GM18951 (cell line): ENCODE data around the gene PCIF1.

ENCODE experiments used
- POLR2A ChIP-seq: IDR thresholded peaks from 4 replicates; pipeline ENCODE4 v1.6.1; 2011; ENCODE audit warnings: mild to moderate bottlenecking; ENCODE audit not compliant: insufficient read length, insufficient read depth; ENCODE audit errors: extremely low read depth
- in situ Hi-C: fragments of 300-500 bp; cut with MboI; formaldehyde crosslinking; loops from one replicate; pipeline ENCODE4 v1.12.0; 2022; ENCODE audit warnings: low sequenced_read_pairs, mixed read lengths, inconsistent platforms; ENCODE audit not compliant: unreplicated experiment

PCIF1 gene

GRCh38 chr20:45965169-45966002, 30.9 kb downstream of the PCIF1 start:
- in situ Hi-C loops: no loop called here

DNA sequence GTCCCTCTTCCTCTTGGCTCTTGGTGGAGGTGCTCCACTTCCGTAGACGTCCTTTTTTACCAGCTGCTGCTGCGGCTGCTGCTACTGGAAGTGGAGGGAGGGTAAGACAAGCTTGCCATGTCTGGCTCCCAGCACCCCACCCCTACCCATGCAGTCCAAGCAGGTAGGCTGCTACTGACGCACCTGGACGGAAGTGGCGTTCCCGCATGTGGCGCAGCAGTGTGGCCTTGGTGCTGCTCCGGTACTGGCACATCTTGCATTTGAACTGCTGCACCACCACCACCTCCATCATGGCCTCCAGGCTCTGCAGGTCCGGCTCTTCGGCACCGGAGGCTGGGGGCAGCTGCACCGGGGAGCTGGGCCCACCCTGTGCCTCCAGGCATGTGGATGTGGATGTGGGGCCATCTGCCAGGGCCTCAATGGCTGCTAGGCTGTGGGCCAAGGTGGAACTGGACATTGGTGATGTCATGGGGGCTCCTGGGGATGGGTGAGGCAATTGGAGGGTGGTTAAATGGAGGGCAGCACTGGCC, 33.1 kb downstream of the PCIF1 start:
- in situ Hi-C loops: no loop called here
- TF ChIP-seq POLR2A: no peak

More at GRCh38 chr20:45965169-45966002, 30.9 kb downstream of the PCIF1 start:
- no peak for TF ChIP-seq POLR2A

DNA sequence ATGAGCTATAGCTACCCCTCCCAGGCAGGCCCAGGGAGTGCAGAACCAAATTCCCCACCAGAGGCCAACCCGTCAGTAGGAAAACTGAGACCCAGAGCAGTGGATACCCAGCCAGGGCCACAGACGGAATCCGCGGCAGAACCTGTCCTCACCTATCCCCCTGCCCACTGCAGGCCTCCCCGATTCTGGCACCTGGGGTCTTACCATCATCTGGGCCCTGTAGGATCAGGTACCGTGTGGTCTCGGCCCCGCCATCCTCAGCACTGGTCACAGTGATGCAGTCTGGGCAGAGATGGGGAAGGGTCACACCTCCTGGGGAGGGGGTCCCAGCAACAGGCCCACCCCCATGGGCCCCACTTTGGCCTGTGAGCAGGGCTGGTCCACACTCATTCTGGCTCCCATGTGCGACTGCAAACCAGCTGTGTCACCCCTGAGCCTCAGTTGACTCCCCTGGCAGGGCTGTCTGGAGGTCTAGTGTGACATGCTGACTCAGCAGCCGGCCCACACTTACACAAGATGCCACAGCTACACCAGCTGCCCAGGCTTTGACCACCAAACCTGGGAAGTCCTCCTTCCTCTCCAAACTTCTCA, 33.7 kb downstream of the PCIF1 start:
- TF ChIP-seq POLR2A: no peak
- in situ Hi-C loops: no loop called here

DNA sequence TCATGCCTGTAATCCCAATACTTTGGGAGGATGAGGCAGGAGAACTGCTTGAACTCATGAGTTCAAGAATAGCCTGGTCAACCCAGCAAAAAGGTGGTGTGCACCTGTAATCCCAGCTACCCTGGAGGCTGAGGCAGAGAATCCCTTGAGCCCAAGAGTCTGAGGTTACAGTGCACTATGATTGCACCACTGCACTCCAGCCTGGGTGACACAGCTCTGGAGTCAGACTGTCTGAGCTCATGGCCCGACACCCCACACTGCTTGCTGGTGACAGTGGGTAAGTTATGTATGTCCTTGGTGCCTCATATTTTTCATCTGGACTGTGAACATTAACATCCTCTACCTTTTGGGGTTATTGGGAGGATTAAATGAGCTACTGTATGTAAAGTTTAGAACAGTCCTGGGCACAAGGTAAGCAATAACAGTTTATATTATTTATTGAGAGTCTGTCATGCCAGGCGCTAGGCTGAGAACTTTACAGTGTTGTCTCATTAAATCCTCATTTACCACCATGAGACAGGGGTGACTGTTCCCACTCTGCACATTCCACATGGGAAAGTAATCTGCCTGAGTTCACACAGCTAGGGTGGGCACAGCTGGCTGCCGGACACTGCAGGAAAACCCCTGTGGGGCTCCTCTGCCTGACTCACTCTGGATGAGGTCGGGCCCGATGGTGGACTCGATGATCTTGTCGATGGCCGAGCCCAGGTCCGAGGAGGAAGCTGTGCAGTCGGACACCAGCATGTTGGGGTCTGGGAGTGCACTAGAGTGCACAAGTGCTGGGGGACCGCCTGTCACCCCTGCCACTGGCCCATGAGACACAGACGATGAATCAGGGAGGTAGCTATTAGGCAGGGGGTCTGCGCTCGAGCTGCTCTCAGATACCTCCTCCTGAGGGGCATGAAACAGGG, 34.6 kb downstream of the PCIF1 start:
- in situ Hi-C loops: no loop called here
- TF ChIP-seq POLR2A: no peak

DNA sequence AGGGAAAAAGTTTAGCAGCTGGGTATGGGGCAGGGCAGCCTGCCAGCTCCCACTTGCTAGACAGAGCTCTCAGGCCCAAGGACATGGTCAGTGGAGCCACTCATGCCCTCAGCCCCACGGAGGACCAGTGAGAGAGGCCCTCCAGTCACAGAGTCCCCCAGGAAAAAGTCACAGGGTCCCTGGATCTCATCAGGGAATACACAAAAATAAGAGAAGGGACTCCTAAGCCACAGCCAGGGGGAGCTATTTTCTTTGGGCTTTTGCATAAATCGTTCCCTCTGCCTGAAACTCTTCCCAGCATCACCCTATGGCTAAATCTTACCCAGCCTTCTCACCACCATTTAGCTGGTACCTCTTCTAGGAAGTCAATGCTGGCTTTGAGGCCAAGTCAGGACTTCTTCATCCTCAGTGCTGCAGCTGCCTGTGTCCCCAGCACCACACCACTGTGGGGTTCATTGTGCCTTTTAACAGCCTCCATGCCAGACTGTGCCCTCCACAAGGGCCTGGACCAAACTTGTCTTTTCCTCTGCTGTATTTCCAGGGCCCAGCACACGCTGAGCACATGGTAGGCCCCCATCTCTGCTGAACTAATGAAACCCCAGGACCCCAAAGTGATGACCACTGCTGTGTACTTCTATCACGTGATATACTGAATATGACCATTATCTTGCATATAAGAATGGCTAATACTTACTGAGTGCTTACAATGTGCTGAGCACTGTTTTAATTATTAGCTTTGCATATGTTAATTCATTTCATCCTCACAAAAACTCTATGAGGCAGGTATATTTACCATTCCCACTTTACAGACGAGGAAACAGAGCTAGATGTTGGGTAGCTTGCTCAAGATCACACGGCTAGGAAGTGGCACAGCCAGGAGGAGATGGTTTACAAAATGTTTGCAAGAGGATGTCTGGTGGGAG, 35.5 kb downstream of the PCIF1 start:
- in situ Hi-C loops: no loop called here
- no peak for TF ChIP-seq POLR2A

DNA sequence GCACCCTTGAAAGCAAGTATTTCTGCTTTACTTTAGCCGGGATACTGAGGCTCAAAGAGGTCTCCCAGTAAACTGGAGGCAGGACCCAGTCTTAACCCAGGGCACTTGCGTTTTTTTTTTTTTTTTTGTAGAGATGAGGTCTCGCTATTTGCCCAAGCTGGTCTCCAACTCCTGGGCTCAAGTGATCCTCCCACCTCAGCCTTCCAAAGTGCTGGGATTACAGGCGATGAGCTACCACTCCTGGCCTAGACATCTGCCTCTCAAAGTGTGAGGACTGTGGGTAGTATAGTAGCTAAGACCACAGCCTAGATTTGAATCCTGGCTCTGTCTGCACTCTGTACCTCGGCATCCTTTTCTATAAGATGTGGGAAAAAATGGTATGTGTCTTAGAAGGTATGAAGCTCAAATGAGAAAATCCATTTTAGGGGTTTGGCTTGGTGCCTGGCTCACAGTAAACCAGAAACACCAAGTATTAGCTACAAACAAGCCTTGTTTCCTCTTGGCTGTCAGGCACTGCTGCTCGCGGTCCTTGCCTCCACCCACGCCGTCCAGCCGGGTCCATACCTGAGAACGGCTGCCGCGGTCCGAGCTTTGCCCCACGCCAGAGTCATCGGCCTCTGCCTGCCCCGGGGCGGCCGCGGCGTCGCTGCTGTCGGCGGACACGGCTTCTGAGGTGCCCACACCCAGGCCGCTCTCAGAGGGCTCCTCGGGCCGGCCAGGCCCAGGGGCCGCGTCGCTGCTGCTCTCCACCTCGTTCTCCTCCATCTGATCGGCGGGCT, 36.4 kb downstream of the PCIF1 start:
- in situ Hi-C loops: no loop called here

GRCh38 chr20:45971425-45971674, 36.9 kb downstream of the PCIF1 start:
- in situ Hi-C loops: no loop called here

More for the DNA sequence above, 36.4 kb downstream of the PCIF1 start:
- TF ChIP-seq POLR2A: no peak

DNA sequence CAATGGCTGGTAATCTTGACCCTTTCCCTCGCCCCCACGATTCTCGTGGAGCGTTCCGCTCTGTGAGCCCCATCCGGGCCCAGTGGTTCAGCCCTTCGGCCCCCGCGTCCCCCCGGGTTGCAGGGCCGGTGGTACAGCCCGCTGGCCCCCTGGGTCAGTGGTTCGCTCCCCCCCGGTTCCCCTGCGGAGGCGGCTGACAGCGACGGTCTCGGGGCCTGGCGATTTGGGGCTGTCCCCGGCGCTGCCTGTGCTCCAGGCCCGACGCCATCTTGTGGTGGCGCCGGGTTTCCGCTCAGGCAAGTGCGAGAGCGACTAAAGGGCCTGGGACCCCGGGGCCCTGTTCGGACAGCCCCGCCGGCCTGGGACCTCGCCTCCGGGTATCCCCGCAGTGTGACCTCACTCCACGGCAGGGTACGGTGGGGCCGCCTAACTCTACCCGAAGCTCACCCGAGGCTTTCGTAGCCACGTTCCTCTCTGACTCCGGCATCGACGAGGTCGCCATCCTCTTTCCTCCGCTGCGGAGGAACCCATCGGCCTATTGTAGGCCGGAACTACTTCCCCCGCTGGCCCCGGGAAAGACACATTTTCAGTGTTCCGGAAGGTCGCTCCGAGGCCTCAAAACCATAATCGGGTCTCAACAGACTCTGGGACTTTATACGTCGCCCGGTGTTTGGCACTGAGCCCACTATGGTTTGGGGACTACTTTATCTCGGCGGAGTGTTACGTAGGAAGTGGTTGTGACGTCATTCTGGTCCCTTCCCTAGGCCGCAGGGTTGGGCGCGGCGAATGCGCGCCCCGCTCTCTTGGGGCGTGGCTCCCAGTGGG, 37.4 kb downstream of the PCIF1 start, which contains the start of gene ZNF335:
Gene ZNF335 (minus strand): TSS at position 529 of the 825 bp plus-strand sequence. CDS start 793 bp downstream, outside the sequence.
- TF ChIP-seq POLR2A: peak; percentile 64
- in situ Hi-C loops: no loop called here

More at GRCh38 chr20:45971425-45971674, 36.9 kb downstream of the PCIF1 start:
- TF ChIP-seq POLR2A: no peak

DNA sequence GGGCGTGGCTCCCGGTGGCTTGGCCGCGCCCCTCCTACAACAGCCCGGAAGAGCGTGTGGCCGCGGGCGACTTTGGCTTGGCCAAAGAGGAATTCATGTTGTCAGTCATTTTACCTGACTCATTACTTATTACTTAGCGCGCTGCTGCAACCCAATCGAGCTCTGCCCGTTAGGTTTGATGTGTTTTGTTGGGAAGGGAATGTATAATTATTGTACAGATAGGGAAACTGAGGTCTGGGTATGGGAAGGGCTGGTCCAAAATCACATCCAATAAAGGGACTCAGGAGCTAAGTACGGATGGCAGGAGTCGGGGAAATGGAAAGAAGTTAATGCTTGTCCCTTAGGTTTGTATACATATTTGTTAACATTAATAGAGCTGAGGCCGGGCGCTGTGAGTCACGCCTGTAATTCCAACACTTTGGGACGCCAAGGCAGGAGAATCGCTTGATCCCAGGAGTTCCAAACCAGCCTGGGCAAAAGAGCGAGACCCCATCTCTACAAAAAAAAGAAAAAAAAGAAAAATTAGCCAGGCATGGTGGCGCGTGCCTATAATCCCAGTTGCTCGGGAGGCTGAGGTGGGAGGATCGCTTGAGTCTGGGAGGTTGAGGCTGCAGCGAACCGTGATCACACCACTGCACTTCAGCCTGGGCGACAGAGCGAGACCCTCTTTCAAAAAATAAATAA, 38.2 kb downstream of the PCIF1 start:
- peak; percentile 62 for TF ChIP-seq POLR2A
- in situ Hi-C loops: no loop called here

GRCh38 chr20:45974896-45975565, 40.5 kb downstream of the PCIF1 start:
- in situ Hi-C loops: no loop called here
- no peak for TF ChIP-seq POLR2A
